Suprapubic skin (tissue), 4 donors: Measurements from ENCODE around the gene PTPRF.

Source experiments
- CTCF ChIP-seq, 2 donors: fragments of 200-600 bp in 1 of 2; fragments of 450-650 bp in 1 of 2; sonication (generic) in 1 of 2; IDR thresholded peaks; one replicate each; pipeline ENCODE4 v1.5.1; 2016 to 2019; ENCODE audit warnings: antibody characterized with exemption in 2 of 2, mild to moderate bottlenecking in 1 of 2, moderate library complexity in 1 of 2
- EP300 ChIP-seq: sonication (generic); formaldehyde crosslinking; IDR thresholded peaks from one replicate; pipeline ENCODE4 v1.6.1; 2017; ENCODE audit warnings: antibody characterized with exemption
- POLR2A ChIP-seq, 2 donors: fragments of 450-650 bp; IDR thresholded peaks; one replicate each; pipeline ENCODE4 v1.6.1; 2017; ENCODE audit warnings: antibody characterized with exemption in 2 of 2, mild to moderate bottlenecking in 2 of 2, moderate library complexity in 2 of 2
- POLR2AphosphoS5 ChIP-seq, 3 donors: sonication (generic); formaldehyde crosslinking; IDR thresholded peaks; one replicate each; pipeline ENCODE4 v1.6.1; 2017; ENCODE audit warnings: antibody characterized with exemption in 3 of 3

DNA sequence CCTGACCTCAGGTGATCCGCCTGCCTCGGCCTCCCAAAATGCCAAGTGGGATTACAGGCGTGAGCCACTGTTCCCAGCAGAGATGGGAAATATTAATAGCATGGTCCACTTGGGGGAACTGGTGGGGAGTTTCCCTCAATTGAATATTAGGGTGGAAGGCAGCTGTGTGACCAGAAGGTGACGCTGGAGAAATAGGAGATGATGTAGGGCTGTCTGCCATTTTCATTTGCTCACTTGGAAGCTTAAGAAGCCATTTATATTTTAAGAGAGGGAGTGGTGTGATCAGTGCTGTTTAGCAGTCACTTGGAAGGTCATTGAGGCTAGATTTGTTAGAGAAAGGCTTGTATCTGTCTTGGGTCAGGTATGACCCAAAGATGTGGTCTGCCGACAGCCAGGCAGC lies 139.2 kb downstream of the PTPRF start:
- TF ChIP-seq CTCF (IDR thresholded peaks at IDR 0.05) (no peak), POLR2A (IDR thresholded peaks at IDR 0.05) (no peak), EP300 (no peak), POLR2AphosphoS5 (IDR thresholded peaks at IDR 0.05) (no peak)
